ENCODE results near the gene MAD1L1.
"Not testable (repeated sequence)": the region's sequence is repeated elsewhere in the genome, so short reads cannot be mapped to it uniquely, and the experiment has no call there.

Gene MAD1L1

GRCh38 chr7:2180081-2180480, 52.7 kb downstream of the MAD1L1 start:
- DNase-seq (ENCODE audit: low read depth in 1 of 2, low spot score in 1 of 2), result no peak

DNA sequence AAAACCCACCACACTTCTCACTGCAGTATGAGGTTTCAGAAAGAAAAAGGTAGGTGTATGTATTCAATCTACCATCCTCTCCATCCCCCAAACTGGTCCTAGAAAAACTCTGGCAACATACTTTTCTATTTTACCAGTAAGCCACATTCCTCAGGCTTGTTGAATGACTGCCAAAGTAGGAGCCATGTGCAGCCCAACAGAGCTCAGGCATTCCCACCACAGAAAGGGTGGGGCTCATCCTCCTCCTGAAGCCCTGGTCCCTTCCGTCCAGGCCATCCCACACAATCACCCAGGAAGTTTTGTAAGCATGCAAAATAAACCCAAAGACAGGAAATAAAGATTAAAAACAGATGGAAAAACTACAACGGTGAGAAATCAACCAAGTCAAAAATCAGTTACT, 57.2 kb downstream of the MAD1L1 start:
- no peak for DNase-seq (ENCODE audit: low read depth in 1 of 2, low spot score in 1 of 2)

DNA sequence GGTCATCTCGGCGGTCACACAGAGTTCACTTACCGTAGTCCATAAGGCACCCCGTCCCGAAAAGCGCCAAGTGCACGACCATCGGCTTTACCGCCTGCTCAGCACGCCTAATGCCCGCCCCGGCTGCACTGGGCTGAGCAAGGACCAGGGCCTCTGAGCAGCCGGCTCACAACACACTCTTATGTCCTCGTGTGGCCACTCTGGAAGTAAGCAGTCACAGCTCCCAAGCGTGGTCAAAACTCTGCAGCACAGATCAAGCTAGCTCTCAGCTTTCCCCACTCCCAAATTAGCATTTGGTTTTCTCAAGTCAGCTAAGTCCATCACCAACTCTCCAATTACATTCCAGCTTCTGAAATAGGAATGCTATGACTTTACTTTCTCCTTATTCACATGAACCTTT, 57.7 kb downstream of the MAD1L1 start:
- DNase-seq (ENCODE audit: low read depth in 1 of 2, low spot score in 1 of 2), result no peak

GRCh38 chr7:2173189-2173827, 59.4 kb downstream of the MAD1L1 start:
- DNase-seq (ENCODE audit: low read depth in 1 of 2, low spot score in 1 of 2), result no peak

DNA sequence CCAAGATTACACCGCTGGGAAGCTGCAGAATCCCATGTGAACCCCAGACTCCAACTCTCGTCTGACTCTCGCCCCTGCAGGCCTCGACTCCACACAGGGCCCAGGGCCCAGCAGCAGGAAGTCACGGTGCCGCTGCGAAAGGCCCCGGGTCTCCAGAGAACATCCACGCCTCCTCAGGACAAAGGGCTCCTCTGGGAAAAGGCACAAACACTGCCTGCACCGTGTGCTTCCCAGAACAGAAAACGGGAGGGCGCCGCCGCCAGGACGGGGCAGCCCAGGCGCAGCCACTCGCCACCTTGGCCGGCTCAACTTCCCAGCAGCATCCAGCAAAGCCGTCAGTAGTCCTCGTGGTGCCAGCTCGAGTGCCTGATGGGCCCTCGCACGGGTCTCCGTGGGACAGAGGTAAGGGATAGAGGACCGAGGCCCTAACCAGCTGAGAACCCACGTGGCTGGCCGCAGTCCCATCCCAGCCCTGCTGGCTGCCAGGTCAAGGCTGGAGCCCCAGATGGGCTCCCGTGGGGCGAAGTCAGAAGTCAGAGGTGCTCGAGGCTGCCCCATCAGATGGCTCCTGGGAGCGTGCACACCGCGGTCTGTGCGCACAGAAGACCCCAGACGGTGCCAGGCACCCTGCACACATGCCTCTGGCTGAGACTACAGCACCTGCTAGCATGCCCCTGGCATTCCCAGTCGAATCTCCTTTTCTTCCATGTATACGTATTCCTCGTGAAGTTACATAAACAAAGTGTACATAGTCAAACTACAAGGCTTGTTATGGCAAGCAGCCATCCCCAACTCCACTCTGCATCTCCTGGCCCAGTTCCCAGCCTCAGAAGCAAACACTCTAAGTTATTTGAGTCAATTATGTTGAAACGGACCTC, 60.2 kb downstream of the MAD1L1 start:
- DNase-seq (ENCODE audit: low read depth in 1 of 2, low spot score in 1 of 2), result no peak

DNA sequence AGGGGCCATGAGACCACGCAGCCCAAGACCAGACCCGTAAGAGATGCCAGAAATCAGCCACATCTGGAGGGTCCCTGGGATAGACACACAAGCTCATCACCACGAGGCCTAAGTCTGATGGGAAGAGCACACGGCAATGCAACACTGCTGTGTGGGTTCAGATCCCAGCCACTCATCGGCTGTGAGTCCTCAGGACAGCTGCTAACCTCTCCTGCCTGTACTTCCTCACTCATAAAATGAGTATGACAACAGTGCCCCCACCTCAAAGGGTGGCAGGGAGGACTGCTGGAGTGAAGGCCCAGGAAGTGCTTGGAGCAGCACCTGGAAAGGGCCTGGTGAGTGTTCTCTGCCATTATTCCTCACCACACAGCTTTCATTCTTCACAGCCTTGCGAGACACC, 60.9 kb downstream of the MAD1L1 start:
- DNase-seq (ENCODE audit: low read depth in 1 of 2, low spot score in 1 of 2), result no peak

DNA sequence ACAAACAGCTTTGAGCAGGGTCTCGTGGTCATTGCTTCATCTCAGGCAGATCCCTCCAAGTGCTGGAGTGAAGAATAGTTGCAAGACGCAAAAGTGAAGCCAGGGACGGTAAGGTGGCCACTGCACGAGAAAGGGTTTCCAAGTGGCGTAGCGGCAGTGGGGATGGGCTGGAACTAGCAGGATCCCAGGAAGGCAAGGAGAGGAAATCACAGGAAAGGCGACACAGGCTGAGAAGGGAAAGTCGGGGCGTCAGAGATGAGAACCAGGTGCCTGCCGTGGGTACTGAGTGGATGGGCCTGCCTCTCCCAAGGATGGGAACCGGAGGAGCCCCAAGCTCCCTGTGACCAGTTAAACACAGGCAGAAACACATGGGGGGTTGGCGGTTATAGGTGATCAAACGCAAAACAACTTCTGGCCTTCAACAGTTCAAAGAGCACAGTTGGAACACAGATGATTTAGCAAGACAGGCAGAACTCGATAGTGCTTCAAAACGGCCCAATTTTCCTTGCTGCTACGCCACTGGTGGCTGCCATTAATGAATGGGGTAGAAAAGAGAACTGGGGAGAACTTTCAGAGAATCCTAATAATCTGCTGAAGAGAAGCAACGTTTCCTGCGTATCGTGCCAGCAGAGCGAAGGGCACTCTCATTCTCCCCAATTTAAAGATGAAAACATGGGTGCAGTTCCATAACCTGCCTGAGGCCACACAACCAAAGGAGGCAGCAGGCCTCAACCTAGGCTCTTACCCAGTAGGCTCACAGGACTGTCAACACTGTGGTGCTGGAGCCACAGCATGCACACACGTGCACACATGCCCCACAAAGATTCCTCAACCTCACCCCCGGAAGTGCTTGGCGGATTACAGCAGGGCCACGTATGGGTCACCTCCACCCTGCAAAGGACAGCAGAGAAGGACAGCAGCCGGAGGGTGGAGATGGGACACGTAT, 61.9 kb downstream of the MAD1L1 start:
- no peak for DNase-seq (ENCODE audit: low read depth in 1 of 2, low spot score in 1 of 2)

- DNase-seq (ENCODE audit: low read depth in 1 of 2, low spot score in 1 of 2), result no peak
These were observed 62.7 kb downstream of the MAD1L1 start for GRCh38 chr7:2169923-2170575.

DNA sequence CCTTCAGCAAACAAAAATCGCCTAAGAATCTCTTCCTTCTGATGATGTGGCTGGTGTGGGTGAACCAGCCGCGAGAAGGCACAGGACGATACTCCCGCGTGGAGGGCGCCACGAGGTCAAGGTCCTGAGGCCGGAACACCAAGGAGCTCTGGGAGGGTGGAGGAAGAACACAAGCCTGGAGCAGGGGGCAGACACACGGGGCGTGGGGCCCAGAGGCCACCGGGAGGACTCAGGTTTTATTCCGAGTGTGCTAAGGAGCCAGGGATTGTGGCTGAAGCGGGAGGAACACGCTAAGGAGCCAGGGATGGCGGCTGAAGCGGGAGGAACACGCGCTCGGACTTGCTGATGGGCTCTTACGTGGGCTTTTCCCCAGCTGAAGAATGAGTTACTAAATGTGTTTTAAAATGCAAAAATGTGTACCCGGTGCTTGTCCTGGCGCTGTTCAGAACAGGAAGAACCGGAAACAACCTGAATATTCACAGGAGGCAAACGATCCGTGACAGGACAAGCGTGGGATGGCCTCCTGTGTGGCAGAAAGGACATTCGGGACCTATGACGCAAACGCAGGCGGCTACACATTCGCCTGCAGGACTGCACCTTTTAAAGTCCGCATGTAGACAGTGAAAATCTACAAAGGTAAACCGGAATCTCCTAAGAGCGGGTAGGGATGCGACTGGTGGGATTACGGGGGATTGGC, 64.0 kb downstream of the MAD1L1 start:
- DNase-seq (ENCODE audit: low read depth in 1 of 2, low spot score in 1 of 2), result no peak

GRCh38 chr7:2166625-2167280, 66.0 kb downstream of the MAD1L1 start:
- no peak for DNase-seq (ENCODE audit: low read depth in 1 of 2, low spot score in 1 of 2)

DNA sequence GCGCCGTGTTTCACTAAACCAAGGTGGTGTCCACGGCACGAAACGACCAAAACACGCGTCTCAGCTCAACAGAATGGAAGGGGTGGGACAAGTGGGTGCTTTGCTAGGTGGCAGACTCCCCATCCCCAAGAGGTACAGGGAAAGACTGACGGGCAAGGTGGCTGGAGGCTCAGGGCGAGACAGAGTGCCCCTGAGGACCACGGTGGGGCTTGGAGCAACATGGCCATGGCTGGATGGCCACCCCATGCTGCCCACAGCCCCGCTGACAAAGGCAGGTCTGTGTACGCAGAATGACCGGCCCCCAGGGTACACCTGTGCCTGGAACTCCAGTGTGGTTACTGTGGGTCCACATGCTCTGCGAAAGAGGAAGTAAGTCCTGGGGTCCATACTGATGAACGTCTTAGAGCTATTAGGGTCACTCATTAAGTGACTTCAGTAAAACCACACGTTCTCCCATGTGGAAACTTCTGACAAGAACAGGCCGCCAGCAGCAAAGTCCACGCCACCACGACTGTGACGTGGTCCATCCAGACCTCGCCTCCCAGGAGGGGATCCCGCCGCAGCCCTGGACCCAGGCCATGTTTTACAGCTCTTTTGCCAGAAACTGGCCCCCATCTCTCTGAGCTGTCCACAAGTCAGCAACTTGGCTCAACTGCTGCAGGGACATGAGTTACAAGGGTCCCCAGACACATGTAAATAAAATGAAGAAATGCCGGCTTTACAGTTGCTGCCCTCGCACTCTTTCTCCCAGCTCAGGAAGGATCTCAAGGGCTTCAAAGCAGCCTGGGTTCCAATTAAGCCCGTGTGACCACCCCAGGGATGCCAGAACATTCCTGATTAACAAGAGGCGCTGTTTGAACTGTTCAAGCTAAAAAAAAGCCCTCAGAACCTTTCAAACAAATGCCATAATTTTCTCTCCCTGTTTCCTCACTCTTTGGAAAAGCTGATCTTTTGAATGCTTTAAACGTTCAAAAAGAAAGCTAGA, 66.8 kb downstream of the MAD1L1 start:
- DNase-seq (ENCODE audit: low read depth in 1 of 2, low spot score in 1 of 2), result no peak

GRCh38 chr7:2165239-2165609, 67.5 kb downstream of the MAD1L1 start:
- DNase-seq (ENCODE audit: low read depth in 1 of 2, low spot score in 1 of 2), result no peak

GRCh38 chr7:2164646-2165045, 68.1 kb downstream of the MAD1L1 start:
- no peak for DNase-seq (ENCODE audit: low read depth in 1 of 2, low spot score in 1 of 2)

GRCh38 chr7:2163600-2164555, 68.9 kb downstream of the MAD1L1 start:
- no peak for DNase-seq (ENCODE audit: low read depth in 1 of 2, low spot score in 1 of 2)

DNA sequence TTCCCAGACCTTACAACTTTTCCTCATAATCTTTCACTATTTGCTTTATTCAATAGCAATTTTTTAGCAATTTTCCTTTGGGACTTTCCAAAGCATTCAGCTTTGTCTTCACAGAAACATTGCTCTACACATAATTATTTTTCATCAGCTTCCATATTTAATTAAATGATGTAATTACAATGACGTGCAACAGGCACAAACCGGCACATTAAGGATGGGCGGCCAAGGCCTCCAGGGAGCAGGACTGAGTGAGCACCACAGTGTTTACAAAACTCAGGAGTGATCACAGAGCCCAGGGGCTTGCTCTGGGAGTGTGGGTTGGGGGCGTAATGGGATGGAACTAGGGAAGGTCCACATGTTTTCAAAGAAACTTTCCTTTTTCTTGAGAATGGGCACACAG, 69.8 kb downstream of the MAD1L1 start:
- no peak for DNase-seq (ENCODE audit: low read depth in 1 of 2, low spot score in 1 of 2)

DNA sequence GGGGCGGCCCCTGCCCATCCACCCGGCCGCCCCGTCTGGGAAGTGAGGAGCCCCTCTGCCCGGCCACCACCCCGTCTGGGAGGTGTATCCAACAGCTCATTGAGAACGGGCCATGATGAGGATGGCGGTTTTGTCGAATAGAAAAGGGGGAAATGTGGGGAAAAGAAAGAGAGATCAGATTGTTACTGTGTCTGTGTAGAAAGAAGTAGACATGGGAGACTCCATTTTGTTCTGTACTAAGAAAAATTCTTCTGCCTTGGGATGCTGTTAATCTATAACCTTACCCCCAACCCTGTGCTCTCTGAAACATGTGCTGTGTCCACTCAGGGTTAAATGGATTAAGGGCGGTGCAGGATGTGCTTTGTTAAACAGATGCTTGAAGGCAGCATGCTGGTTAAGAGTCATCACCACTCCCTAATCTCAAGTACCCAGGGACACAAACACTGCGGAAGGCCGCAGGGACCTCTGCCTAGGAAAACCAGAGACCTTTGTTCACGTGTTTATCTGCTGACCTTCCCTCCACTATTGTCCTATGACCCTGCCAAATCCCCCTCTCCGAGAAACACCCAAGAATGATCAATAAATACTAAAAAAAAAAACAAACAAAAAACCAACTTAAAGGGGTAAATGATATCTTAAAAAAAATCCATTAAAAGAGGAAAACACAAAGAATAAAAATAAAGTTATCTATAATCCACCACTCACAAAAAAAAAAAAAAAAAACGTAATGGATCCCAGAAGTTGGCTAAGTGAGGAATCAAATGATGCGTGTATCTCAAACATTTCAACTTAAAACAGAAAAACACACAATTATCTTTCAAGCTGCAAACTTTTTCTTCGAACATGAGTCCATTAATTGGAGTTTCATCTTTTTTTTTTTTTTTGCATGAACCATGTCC, 70.5 kb downstream of the MAD1L1 start:
- not testable (repeated sequence) for DNase-seq (ENCODE audit: low read depth in 1 of 2, low spot score in 1 of 2)

DNA sequence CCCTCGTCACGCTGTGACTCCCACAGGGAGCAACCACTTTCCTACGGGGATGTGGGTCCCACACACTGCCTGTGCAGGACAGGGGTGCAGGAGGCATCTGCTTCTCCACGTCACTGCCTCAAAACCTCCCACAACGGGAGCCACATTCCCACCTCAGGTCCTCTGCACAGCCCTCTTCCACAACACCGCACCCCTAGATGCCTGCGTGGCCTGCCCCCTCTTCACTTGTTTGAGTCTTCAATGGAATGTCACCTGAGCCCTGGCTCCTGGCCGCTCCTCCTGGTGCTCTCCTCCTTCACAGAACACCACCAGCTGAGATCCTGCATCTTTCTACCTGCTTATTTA, 73.6 kb downstream of the MAD1L1 start:
- no peak for DNase-seq (ENCODE audit: low read depth in 1 of 2, low spot score in 1 of 2)
